ENCODE measurements around the gene BMPR1B. TPM values are rescaled to one million over a fixed set of nuclear protein-coding genes. Genes with fewer than 3 reads are reported as not detected.

The BMPR1B gene
- total RNA-seq, 1 experiment from 2014 or later, result 0.35 TPM

- Histone ChIP-seq H3K23me2 (ENCODE audit: insufficient read length, low read depth, low read length, poor library complexity, severe bottlenecking) (no peaks in the 10 kb centered on the region), H3K56ac (ENCODE audit: insufficient read length, low read depth, low read length) (no peak overlapping the region), H3K27ac (ENCODE audit: insufficient read length, low read depth, low read length) (no peak overlapping the region), H3K23ac (ENCODE audit: insufficient read length, low read depth, low read length) (no peak overlapping the region), H2BK15ac (ENCODE audit: low read depth, low read length) (no peak overlapping the region), H3K9ac (ENCODE audit: extremely low read depth, insufficient read length, low read length) (no peak overlapping the region), H2AFZ (ENCODE audit: low read length) (no peak overlapping the region), H4K20me1 (ENCODE audit: control insufficient read depth, insufficient read depth, insufficient read length) (no peaks in the 10 kb centered on the region), H3K9me3 (ENCODE audit: control insufficient read depth, low read depth, low read length) (no peaks in the 10 kb centered on the region), H4K8ac (replicated peaks; ENCODE audit: insufficient read length, low read depth, low read length) (no peak overlapping the region), H3K4ac (ENCODE audit: low read depth, low read length) (no peak overlapping the region), H3K14ac (ENCODE audit: insufficient read depth, low read length) (no peak overlapping the region), H4K5ac (ENCODE audit: insufficient read length, low read depth, low read length) (no peak overlapping the region), H4K91ac (ENCODE audit: insufficient read length, low read depth, low read length) (no peak overlapping the region), H2BK120ac (ENCODE audit: low read depth, low read length, poor library complexity, severe bottlenecking) (no peak overlapping the region), H3K4me2 (ENCODE audit: insufficient read depth, insufficient read length, low read length) (no peak overlapping the region), H3T11ph (ENCODE audit: low read length) (no peak overlapping the region), H2BK20ac (ENCODE audit: low read depth, low read length, poor library complexity, severe bottlenecking) (no peak overlapping the region), H2BK5ac (ENCODE audit: insufficient read length, low read length) (no peak overlapping the region), H3K4me1 (ENCODE audit: insufficient read depth, low read length) (peaks cover 2% of the 10 kb centered on the region; the same call in 1 of the 2 replicates), H3K79me1 (ENCODE audit: insufficient read depth, low read depth, low read length, poor library complexity, severe bottlenecking) (no peaks in the 10 kb centered on the region), H2BK12ac (ENCODE audit: insufficient read length, low read depth, low read length) (no peak overlapping the region), H3K79me2 (ENCODE audit: insufficient read depth, low read length) (no peaks in the 10 kb centered on the region), H3K18ac (ENCODE audit: insufficient read length, low read depth, low read length) (no peak overlapping the region), H2AK5ac (ENCODE audit: insufficient read length, low read length) (no peak overlapping the region), H3K27me3 (ENCODE audit: insufficient read depth, low read length) (no peaks in the 10 kb centered on the region)
- H3K9me3 Mint-ChIP-seq, result no peaks in the 10 kb centered on the region
- no peak for TF ChIP-seq CTCF (conservative IDR thresholded peaks at IDR 0.05)
- H3K4me1 Mint-ChIP-seq, result no peaks in the 10 kb centered on the region
- H3K36me3 Mint-ChIP-seq (ENCODE audit: insufficient read depth in 1 of 3, low read depth in 3 of 3), result no peaks in the 10 kb centered on the region
- DNase-seq, result no peak
- no peak overlapping the region for H3K27ac Mint-ChIP-seq
- H3K4me3 Mint-ChIP-seq, result no peak overlapping the region
- no peaks in the 10 kb centered on the region for H3K27me3 Mint-ChIP-seq (ENCODE audit: low read depth)
- WGBS (ENCODE audit: extremely low coverage, insufficient read length, low lambda C conversion rate), result no CpG with 5 or more reads among the region's 6 CpGs
Observed at GRCh38 chr4:94813221-94813620, 55.5 kb downstream of the BMPR1B start.

Measured in H9 (cell line).